ENCODE measurements around the gene TRIO.

DNA sequence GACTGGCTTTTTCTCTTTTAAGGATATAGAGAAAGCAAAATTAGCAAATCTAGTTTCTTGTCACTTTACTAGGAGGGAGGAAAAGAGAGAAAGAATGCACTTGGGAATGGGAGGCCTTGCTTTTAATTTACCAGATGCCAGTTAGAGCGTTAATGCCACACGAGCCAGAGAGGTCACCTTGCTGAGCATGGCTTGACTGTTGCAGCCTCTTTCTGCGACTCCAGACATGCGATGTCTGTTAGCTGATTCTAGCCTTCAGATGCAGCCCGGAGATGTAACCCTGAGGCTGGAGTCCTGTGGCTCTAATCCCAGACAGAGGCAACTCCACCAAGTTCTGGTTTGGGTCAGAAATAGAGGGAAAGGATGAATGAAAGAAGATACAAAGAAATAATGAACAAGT lies 152.5 kb downstream of the TRIO start:
- TF ChIP-seq BHLHE40 (IDR thresholded peaks at IDR 0.05; ENCODE audit: borderline replicate concordance), result no peak
- TF ChIP-seq TARDBP (IDR thresholded peaks at IDR 0.05), result no peak
- TF ChIP-seq SP1 (IDR thresholded peaks at IDR 0.05), result no peak
- TF ChIP-seq FOXK2 (IDR thresholded peaks at IDR 0.05), result no peak
